AG10803 (cell line): Measurements from ENCODE around the gene SLX4.

ENCODE experiments used
- DNase-seq: peaks from one replicate; pipeline ENCODE4 v3.0.0; 2010; ENCODE audit warnings: low read depth
- H3K4me3 ChIP-seq: 2 replicates; pipeline ENCODE4 v1.5.1; 2011; ENCODE audit warnings: mild to moderate bottlenecking, low read length, control low read depth
- TF ChIP-seq, protein P1 (sequence below): conservative IDR thresholded peaks from 2 replicates; pipeline ENCODE4 v1.5.1; 2011; ENCODE audit warnings: mild to moderate bottlenecking, low read length, control low read depth, inconsistent platforms

The SLX4 gene

DNA sequence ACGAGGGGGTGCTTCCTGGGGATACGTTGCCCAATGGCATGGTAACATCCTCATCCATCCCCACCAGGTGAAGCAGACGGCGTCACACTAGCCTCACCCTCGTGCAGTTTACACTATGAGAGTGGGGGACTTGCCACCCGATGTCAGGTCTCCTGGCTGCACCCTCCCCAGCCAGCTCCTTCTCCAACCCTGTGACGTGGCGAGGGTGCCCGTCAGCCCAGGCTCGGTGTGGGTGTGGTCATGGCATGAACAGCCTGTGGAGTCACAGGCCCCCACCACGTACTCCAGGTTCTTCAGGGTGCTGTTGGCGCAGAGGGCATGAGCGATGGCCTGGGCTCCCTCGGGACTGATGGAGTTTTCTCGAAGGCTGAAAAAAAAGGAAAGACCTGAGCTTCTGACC, 62.5 kb downstream of the SLX4 start:
- DNase-seq: no peak
- H3K4me3 ChIP-seq: no peak overlapping the region
- TF ChIP-seq, protein P1, sequence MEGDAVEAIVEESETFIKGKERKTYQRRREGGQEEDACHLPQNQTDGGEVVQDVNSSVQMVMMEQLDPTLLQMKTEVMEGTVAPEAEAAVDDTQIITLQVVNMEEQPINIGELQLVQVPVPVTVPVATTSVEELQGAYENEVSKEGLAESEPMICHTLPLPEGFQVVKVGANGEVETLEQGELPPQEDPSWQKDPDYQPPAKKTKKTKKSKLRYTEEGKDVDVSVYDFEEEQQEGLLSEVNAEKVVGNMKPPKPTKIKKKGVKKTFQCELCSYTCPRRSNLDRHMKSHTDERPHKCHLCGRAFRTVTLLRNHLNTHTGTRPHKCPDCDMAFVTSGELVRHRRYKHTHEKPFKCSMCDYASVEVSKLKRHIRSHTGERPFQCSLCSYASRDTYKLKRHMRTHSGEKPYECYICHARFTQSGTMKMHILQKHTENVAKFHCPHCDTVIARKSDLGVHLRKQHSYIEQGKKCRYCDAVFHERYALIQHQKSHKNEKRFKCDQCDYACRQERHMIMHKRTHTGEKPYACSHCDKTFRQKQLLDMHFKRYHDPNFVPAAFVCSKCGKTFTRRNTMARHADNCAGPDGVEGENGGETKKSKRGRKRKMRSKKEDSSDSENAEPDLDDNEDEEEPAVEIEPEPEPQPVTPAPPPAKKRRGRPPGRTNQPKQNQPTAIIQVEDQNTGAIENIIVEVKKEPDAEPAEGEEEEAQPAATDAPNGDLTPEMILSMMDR: no peak

DNA sequence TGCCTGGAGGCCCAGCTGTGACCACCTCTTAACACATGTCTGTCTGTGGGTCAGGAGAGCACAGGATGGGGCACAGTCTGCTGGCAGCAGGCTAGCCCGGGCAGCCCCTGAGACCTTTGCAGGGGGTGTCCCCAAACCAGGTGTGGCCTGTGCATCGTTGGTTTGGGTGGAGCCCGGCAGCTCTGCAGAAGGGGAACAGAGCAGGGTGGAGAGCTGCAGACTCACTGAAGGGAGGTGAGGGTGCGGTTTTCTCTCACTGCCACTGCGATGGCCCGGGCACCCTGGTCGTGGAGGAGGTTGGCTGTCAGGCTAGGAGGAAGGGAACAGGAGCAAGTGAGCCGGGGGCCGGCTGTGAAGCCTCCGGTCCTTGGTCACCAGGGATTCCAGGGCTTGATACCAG, 63.0 kb downstream of the SLX4 start:
- TF ChIP-seq, protein P1: no peak
- no peak overlapping the region for H3K4me3 ChIP-seq
- no peak for DNase-seq

DNA sequence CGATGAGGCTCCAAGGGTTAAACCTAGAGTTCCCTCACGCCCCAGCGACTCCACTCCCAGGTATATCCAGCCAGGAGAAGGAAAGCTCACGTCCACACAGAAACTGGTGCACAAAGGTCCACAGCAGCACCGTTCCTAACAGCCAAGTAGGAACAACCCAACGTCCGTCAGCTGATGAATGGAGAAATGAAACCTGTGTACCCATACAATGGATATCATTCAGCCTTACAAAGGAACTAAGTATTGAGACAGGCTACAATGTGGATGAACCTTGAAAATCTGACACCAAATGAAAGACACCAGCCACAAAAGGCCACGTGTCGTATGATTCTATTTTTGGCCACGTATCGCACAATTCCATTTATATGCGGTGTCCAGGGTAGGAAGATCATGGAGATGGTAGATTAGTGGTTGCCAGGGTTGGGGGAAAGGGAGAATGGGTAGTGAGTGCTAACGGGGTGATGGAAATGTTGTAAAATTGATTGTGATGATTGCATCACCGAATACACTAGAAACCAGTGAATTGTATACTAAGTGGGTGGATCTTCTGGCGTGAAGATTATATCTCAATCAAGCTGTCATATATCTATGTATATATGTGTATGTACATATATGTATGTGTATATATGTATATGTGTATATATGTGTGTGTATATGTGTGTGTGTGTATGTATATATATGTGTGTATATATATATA, 64.3 kb downstream of the SLX4 start:
- TF ChIP-seq, protein P1: no peak
- no peak overlapping the region for H3K4me3 ChIP-seq
- DNase-seq: no peak

DNA sequence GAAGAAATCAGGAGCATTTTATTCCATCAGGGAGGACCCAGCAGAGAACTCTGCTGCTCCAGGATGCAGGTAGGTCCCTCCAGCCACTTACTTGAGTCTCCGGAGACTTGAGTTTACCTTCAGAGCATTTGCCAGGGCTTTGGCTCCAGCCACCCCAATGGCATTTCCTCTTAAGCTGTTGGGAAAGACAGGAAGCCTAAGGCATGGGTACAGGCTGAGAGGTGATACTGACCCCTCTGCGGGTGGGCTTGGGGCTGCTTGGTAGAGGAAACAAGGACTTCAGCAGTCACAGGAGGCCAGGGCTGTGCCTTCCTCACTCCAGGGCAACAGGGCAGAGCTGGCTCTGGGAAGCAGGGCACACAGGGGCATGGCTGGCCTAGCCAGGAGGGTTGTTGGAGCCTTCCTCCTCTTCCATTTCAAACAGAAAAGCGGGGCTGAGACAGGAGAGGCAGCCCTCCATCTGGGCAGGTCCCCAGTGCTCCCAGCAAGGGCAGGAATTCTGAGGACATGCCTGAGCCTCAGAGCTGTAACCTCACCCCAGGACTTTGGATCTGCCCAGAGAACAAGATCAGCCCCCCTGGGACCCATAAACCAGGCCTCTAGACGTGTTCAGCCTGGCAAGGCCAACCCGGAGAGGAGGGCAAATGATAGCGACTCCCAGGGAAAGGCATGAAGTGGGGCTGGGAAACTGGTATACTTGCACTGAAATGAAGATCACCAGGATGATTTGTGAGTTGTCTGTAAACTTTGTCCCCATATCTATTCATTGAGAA, 68.6 kb downstream of the SLX4 start:
- DNase-seq: peak; percentile 42
- TF ChIP-seq, protein P1: no peak

DNA sequence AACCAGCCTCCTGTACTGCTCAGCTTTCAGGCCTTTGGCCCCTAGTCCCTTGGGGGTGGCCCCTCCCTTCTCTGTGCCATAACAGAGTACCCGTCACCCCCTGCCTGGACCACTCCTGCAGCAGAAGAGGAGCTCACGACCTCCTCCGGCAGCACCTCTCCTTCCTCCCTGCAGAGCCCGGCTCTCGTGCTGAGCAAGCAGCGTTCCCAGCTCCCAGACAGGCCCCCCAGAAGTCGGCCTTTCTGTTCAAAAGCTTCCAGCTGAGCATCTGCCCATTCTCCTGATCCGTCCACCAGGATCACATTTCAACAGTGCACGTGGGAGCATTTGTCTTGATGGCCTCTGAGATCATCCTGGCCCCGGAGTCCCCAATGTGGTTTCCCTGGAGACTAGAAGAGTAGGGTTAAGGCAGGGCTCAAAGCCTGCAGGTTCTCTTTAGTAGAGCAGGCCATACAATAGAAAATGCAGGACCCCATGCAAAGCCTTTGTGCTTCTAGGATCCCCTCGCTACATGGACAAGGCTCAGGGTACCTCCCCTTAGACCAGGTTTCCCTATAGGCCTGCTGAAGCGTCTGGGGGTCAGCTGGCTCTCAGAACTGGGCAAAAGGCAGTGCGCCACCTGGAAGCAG, 69.8 kb downstream of the SLX4 start:
- no peak for DNase-seq
- no peak overlapping the region for H3K4me3 ChIP-seq
- TF ChIP-seq, protein P1: no peak

More for the DNA sequence above, 68.6 kb downstream of the SLX4 start:
- H3K4me3 ChIP-seq: no peak overlapping the region

DNA sequence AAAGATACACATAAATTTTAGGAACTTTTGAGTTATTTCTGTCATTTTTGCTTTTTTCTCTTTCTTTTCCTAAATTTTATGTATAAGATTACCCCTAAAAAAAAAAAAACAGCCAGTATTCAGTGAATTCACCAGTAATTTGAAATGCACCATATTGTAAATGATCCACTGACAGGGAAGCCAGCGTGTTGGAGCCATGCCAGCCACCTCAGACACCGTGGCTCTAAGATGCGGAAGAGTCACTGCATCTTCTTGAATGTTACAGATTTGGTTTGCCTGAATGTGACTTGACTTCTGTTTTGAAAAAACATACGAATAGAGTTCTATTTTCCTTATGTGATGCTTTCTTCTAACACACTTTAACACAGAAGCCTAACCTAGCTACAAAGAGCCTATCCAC, 73.2 kb downstream of the SLX4 start:
- TF ChIP-seq, protein P1: no peak
- H3K4me3 ChIP-seq: no peak overlapping the region
- no peak for DNase-seq
